ENCODE measurements around the gene GMDS. TPM values are rescaled to one million over a fixed set of nuclear protein-coding genes. Genes with fewer than 3 reads are reported as not detected.

GMDS gene
- total and polyA plus RNA-seq, 2 of the 8 experiments (the other 6 are each of a cell fraction or from before 2014, with no cell fraction given), result 16.8 to 50.0 TPM

- Histone ChIP-seq H3K14ac (ENCODE audit: insufficient read length) (no peak overlapping the region), H2AFZ (ENCODE audit: low read length) (no peak overlapping the region), H3K79me2 (ENCODE audit: control insufficient read depth in 1 of 2, insufficient read depth in 2 of 2, low read length in 2 of 2) (no peaks in the 10 kb centered on the region), H3K4me3 (ENCODE audit: extremely low read depth in 1 of 4, insufficient read depth in 2 of 4, low read depth in 3 of 4, low read length in 4 of 4) (no peak overlapping the region), H4K5ac (ENCODE audit: insufficient read length, low read depth, low read length) (no peak overlapping the region), H3K4me1 (replicated peaks in 1 of 4; ENCODE audit: control insufficient read depth in 3 of 4, insufficient read depth in 4 of 4, low read length in 3 of 4) (peaks cover 0 to 5% (median 2%) of the 10 kb centered on the region in 4 experiments; a peak in 4 of 7 replicates), H3K56ac (replicated peaks; ENCODE audit: insufficient read length, low read depth, low read length) (no peak overlapping the region), H3K79me1 (ENCODE audit: low read depth, low read length) (no peaks in the 10 kb centered on the region), H4K20me1 (replicated peaks in 1 of 2; ENCODE audit: control insufficient read depth in 1 of 2, insufficient read depth in 2 of 2, low read length in 2 of 2) (no peaks in the 10 kb centered on the region), H3K27me3 (replicated peaks in 1 of 4; ENCODE audit: control insufficient read depth in 3 of 4, extremely low read depth in 1 of 4, insufficient read depth in 3 of 4, low read length in 3 of 4) (no peaks in the 10 kb centered on the region), H2BK20ac (ENCODE audit: low read length) (no peak overlapping the region), H2BK12ac (ENCODE audit: low read depth, low read length) (no peak overlapping the region), H2BK15ac (ENCODE audit: low read length) (no peak overlapping the region), H3K18ac (ENCODE audit: extremely low read depth, low read length) (no peak overlapping the region), H3K4ac (replicated peaks; ENCODE audit: insufficient read length, low read depth, low read length) (no peak overlapping the region), H2BK5ac (ENCODE audit: low read depth, low read length) (no peak overlapping the region), H3K9ac (replicated peaks in 1 of 4; ENCODE audit: extremely low read depth in 1 of 4, low read depth in 3 of 4, low read length in 3 of 4) (no peak overlapping the region), H4K91ac (replicated peaks; ENCODE audit: insufficient read length, low read length) (no peak overlapping the region), H3K36me3 (ENCODE audit: control insufficient read depth in 2 of 4, insufficient read depth in 4 of 4, low read length in 3 of 4) (no peaks in the 10 kb centered on the region), H3K4me2 (ENCODE audit: insufficient read depth in 1 of 2, low read depth in 2 of 2, low read length in 2 of 2) (no peak overlapping the region), H3K23ac (ENCODE audit: insufficient read length) (no peak overlapping the region), H3K27ac (ENCODE audit: low read depth, low read length) (no peak overlapping the region), H3K23me2 (ENCODE audit: low read depth, low read length) (no peaks in the 10 kb centered on the region), H4K8ac (ENCODE audit: extremely low read depth, insufficient read depth, low read length) (no peak overlapping the region), H2AK5ac (ENCODE audit: low read depth, low read length) (no peak overlapping the region), H3K9me3 (ENCODE audit: insufficient read depth in 2 of 2, low read depth in 1 of 2, low read length in 1 of 2) (no peaks in the 10 kb centered on the region), H2BK120ac (replicated peaks; ENCODE audit: low read depth, low read length) (no peak overlapping the region)
- DNase-seq (ENCODE audit: low read depth in 1 of 2, low spot score in 2 of 2) (no peak), FAIRE-seq (no peak)
- 93% methylated on average over 1 of the region's 1 CpG; no CpG with 5 or more reads in 1 of the 2 experiments for WGBS, 2 experiments (ENCODE audit: extremely low coverage in 1 of 2, insufficient coverage in 1 of 2, insufficient read length in 1 of 2, insufficient replicate concordance in 2 of 2, low coverage in 1 of 2, low lambda C conversion rate in 2 of 2, missing lambda C conversion rate in 1 of 2)
- ChIA-PET CTCF (ENCODE audit: partially characterized antibody) (interaction anchor here (0.7 to 3.0 kb wide), 4 partner anchors 12 to 983 kb away, joined by 3 to 10 read pairs (median 4); no protein-coding TSS in a partner anchor), POLR2A (ENCODE audit: partially characterized antibody) (interaction anchor here (0.6 kb wide), 1 partner anchor 11 kb away, joined by 3 read pairs; no protein-coding TSS in a partner anchor)
- TF ChIP-seq NRF1 (IDR thresholded peaks at IDR 0.05; ENCODE audit: low read depth, low read length) (no peak), CREB1 (IDR thresholded peaks at IDR 0.05) (no peak), SP4 (IDR thresholded peaks at IDR 0.05; ENCODE audit: low read length) (no peak), HDAC6 (IDR thresholded peaks at IDR 0.05; ENCODE audit: low read depth, low read length) (no peak), EP300 (IDR thresholded peaks at IDR 0.05; ENCODE audit: borderline replicate concordance in 1 of 2, low read depth in 2 of 2, low read length in 2 of 2) (no peak), CBX8 (IDR thresholded peaks at IDR 0.05; ENCODE audit: borderline replicate concordance, low read depth, low read length) (no peak), RNF2 (IDR thresholded peaks at IDR 0.05; ENCODE audit: borderline replicate concordance, low read depth, low read length, missing control alignments, poor library complexity, severe bottlenecking) (no peak), SP1 (IDR thresholded peaks at IDR 0.05; ENCODE audit: low read depth, low read length) (no peak)
These were observed 447.6 kb downstream of the GMDS start for GRCh38 chr6:1797801-1798200.
